Endodermal cell (in vitro differentiated cells): Measurements from ENCODE around the gene FNDC5. TPM values are rescaled to one million over a fixed set of nuclear protein-coding genes. Genes with fewer than 3 reads are reported as not detected.

ENCODE experiments used
- DNase-seq: peaks from one replicate; pipeline ENCODE4 v3.0.0-alpha.2; 2017
- H3K27ac ChIP-seq: 2 replicates; pipeline ENCODE4 v1.5.1; 2013; ENCODE audit warnings: mild to moderate bottlenecking, low read depth, low read length, moderate library complexity
- H3K27me3 ChIP-seq: 2 replicates; pipeline ENCODE4 v1.6.1; 2013; ENCODE audit warnings: mild to moderate bottlenecking, low read length, moderate library complexity; ENCODE audit not compliant: insufficient read depth, control insufficient read depth, poor library complexity, severe bottlenecking
- H3K36me3 ChIP-seq: 2 replicates; pipeline ENCODE4 v1.7.0; 2013; ENCODE audit warnings: mild to moderate bottlenecking, low read length, moderate library complexity; ENCODE audit not compliant: control insufficient read depth, insufficient read depth
- H3K4me1 ChIP-seq: one replicate; pipeline ENCODE4 v1.7.0; 2013; ENCODE audit warnings: low read length; ENCODE audit not compliant: control insufficient read depth, insufficient read depth
- H3K4me3 ChIP-seq: 2 replicates; pipeline ENCODE4 v1.5.1; 2013; ENCODE audit warnings: mild to moderate bottlenecking, low read length, moderate library complexity
- H3K9ac ChIP-seq: 2 replicates; pipeline ENCODE4 v1.6.1; 2013; ENCODE audit warnings: mild to moderate bottlenecking, low read length, moderate library complexity; ENCODE audit not compliant: poor library complexity, severe bottlenecking; ENCODE audit errors: extremely low read depth
- H3K9me3 ChIP-seq: 2 replicates; pipeline ENCODE4 v1.6.1; 2013; ENCODE audit warnings: mild to moderate bottlenecking, low read length, moderate library complexity; ENCODE audit not compliant: control insufficient read depth
- H3K27ac Mint-ChIP-seq: 2 replicates; pipeline ENCODE4 v1.8.0; 2020; ENCODE audit warnings: mixed read lengths
- H3K27me3 Mint-ChIP-seq: 2 replicates; pipeline ENCODE4 v1.8.0; 2021; ENCODE audit warnings: mild to moderate bottlenecking, mixed read lengths; ENCODE audit not compliant: insufficient read depth
- H3K36me3 Mint-ChIP-seq: 2 replicates; pipeline ENCODE4 v1.8.0; 2020; ENCODE audit warnings: low read depth, mixed read lengths
- H3K4me1 Mint-ChIP-seq: 2 replicates; pipeline ENCODE4 v1.8.0; 2020; ENCODE audit warnings: mixed read lengths
- H3K4me3 Mint-ChIP-seq: 2 replicates; pipeline ENCODE4 v1.8.0; 2020; ENCODE audit warnings: mild to moderate bottlenecking, moderate library complexity, mixed read lengths
- H3K9me3 Mint-ChIP-seq: 2 replicates; pipeline ENCODE4 v1.8.0; 2020; ENCODE audit warnings: mild to moderate bottlenecking, mixed read lengths
- CTCF ChIP-seq: fragments of 200-600 bp; sonication (generic); conservative IDR thresholded peaks from 2 replicates; pipeline ENCODE4 v1.5.0; 2021; ENCODE audit warnings: antibody characterized with exemption, mild to moderate bottlenecking
- WGBS, 2 experiments: methylation state at CpG; one replicate each; pipeline versions ENCODE4 v1.1.5 to v1.1.7; 2013; ENCODE audit warnings: missing lambda C conversion rate in 2 of 2, mixed read lengths in 1 of 2; ENCODE audit not compliant: insufficient coverage in 1 of 2, insufficient read length in 1 of 2; 5-methylcytosine and 5-hydroxymethylcytosine counted together
- total RNA-seq, 2 donors: library from RNA; stranded (reverse); fragmentation: NEBNext Ultra II Directional in 1 of 2; extraction: Animal tissue kit (Norgen Biotek cat#: 25700) in 1 of 2; gene quantifications; 2 replicates in 1 of 2; 3 replicates in 1 of 2; pipeline ENCODE4 v1.2.1, GENCODE V29; 2021

The FNDC5 gene
- total RNA-seq, 2 donors from 2014 or later, result 6.0 to 7.2 TPM

- Histone ChIP-seq H3K9me3 (no peaks in the 10 kb centered on the region), H3K27ac (no peak overlapping the region), H3K27me3 (no peaks in the 10 kb centered on the region), H3K4me1 (no peaks in the 10 kb centered on the region), H3K36me3 (peaks cover 67% of the 10 kb centered on the region), H3K4me3 (no peak overlapping the region), H3K9ac (no peak overlapping the region)
- no peaks in the 10 kb centered on the region for H3K27me3 Mint-ChIP-seq
- H3K4me3 Mint-ChIP-seq, result no peak overlapping the region
- no peak overlapping the region for H3K27ac Mint-ChIP-seq
- 96 to 100% methylated on average over 2 of the region's 2 CpGs for WGBS, 2 experiments
- H3K36me3 Mint-ChIP-seq, result peaks cover 47% of the 10 kb centered on the region
- DNase-seq, result no peak
- H3K4me1 Mint-ChIP-seq, result peaks cover 3% of the 10 kb centered on the region
- TF ChIP-seq CTCF, result no peak
- no peaks in the 10 kb centered on the region for H3K9me3 Mint-ChIP-seq
Measured at GRCh38 chr1:32858136-32858535, 12.6 kb downstream of the FNDC5 start.

- H3K9ac ChIP-seq, result no peak overlapping the region
- peaks cover 3% of the 10 kb centered on the region for H3K4me1 Mint-ChIP-seq
- H3K27me3 ChIP-seq, result no peaks in the 10 kb centered on the region
- H3K9me3 ChIP-seq, result no peaks in the 10 kb centered on the region
- TF ChIP-seq CTCF, result no peak
- no peak overlapping the region for H3K4me3 Mint-ChIP-seq
- H3K4me1 ChIP-seq, result no peaks in the 10 kb centered on the region
- no peak overlapping the region for H3K4me3 ChIP-seq
- peaks cover 54% of the 10 kb centered on the region for H3K36me3 Mint-ChIP-seq
- no peaks in the 10 kb centered on the region for H3K27me3 Mint-ChIP-seq
- no peak overlapping the region for H3K27ac ChIP-seq
- 97% methylated on average over 11 to 13 of the region's 13 CpGs for WGBS, 2 experiments
- no peak overlapping the region for H3K27ac Mint-ChIP-seq
- H3K9me3 Mint-ChIP-seq, result no peaks in the 10 kb centered on the region
- peaks cover 66% of the 10 kb centered on the region for H3K36me3 ChIP-seq
- DNase-seq, result no peak
Measured at GRCh38 chr1:32855861-32856617, 14.7 kb downstream of the FNDC5 start.

- Histone ChIP-seq H3K9me3 (peaks cover 6% of the 10 kb centered on the region), H3K36me3 (peaks cover 59% of the 10 kb centered on the region), H3K9ac (no peak overlapping the region), H3K4me3 (no peak overlapping the region), H3K27ac (no peak overlapping the region), H3K27me3 (no peaks in the 10 kb centered on the region), H3K4me1 (no peaks in the 10 kb centered on the region)
- no peak overlapping the region for H3K27ac Mint-ChIP-seq
- TF ChIP-seq CTCF, result no peak
- H3K9me3 Mint-ChIP-seq, result peaks cover 4% of the 10 kb centered on the region
- peaks cover 54% of the 10 kb centered on the region for H3K36me3 Mint-ChIP-seq
- no peak for DNase-seq
- WGBS, 2 experiments, result 100% methylated on average over 1 of the region's 2 CpGs; no CpG with 5 or more reads in 1 of the 2 experiments
- H3K4me1 Mint-ChIP-seq, result peaks cover 6% of the 10 kb centered on the region
- no peak overlapping the region for H3K4me3 Mint-ChIP-seq
- no peaks in the 10 kb centered on the region for H3K27me3 Mint-ChIP-seq
Measured at GRCh38 chr1:32848354-32849063, 22.2 kb downstream of the FNDC5 start.
